B cell (primary cell): ENCODE measurements around the gene ENTHD1. TPM values are rescaled to one million over a fixed set of nuclear protein-coding genes. Genes with fewer than 3 reads are reported as not detected.

Experiments
- ATAC-seq: fragments of 200-7000 bp; cut with Tn5 transposase; one replicate; pipeline ENCODE4 v1.10.0; 2021; ENCODE audit warnings: low read depth, mild to moderate bottlenecking, moderate number of reproducible peaks, moderate library complexity
- CTCF ChIA-PET: fragments of 350-600 bp; sonication (Branson Sonifier 250); formaldehyde crosslinking; loops from one replicate; lab custom pipeline; 2021; ENCODE audit warnings: antibody characterized with exemption, inconsistent platforms; lab: Charles Lee
- POLR2A ChIA-PET: fragments of 350-600 bp; sonication (Branson Sonifier 250); formaldehyde crosslinking; loops from one replicate; lab custom pipeline; 2021; ENCODE audit warnings: antibody characterized with exemption; lab: Charles Lee
- DNase-seq: peaks from one replicate; pipeline ENCODE4 v3.0.0; 2013
- H2AFZ ChIP-seq: 2 replicates; pipeline ENCODE4 v1.6.1; 2012; ENCODE audit warnings: mild to moderate bottlenecking, low read depth, low read length; ENCODE audit not compliant: insufficient read depth, poor library complexity, severe bottlenecking
- H3K27ac ChIP-seq, 2 donors: 1 replicate in 1 of 2; 2 replicates in 1 of 2; pipeline ENCODE4 v1.5.1; 2012 to 2013; ENCODE audit warnings: low read length in 2 of 2, mild to moderate bottlenecking in 2 of 2, moderate library complexity in 1 of 2
- H3K27me3 ChIP-seq, 4 experiments: fragments of 200-600 bp in 1 of 4; sonication (generic) in 1 of 4; replicated peaks in 1 of 4; 1 replicate in 2 of 4; 2 replicates in 2 of 4; pipeline versions ENCODE4 v1.6.1 to v1.7.0; 2013 to 2016; ENCODE audit warnings: low read length in 3 of 4, mild to moderate bottlenecking in 2 of 4, mixed read lengths in 1 of 4, moderate library complexity in 1 of 4; ENCODE audit not compliant: insufficient read depth in 4 of 4, control insufficient read depth in 3 of 4; ENCODE audit errors: control extremely low read depth in 1 of 4
- H3K36me3 ChIP-seq, 2 experiments: replicated peaks in 1 of 2; 1 replicate in 1 of 2; 2 replicates in 1 of 2; pipeline versions ENCODE4 v1.6.1 to v1.7.1; 2013; ENCODE audit warnings: low read length in 1 of 2; ENCODE audit not compliant: insufficient read depth in 2 of 2, control insufficient read depth in 1 of 2; ENCODE audit errors: control extremely low read depth in 1 of 2, extremely low read depth in 1 of 2
- H3K4me1 ChIP-seq, 2 donors: fragments of 200-600 bp in 1 of 2; sonication (generic) in 1 of 2; 1 replicate in 1 of 2; 2 replicates in 1 of 2; pipeline versions ENCODE4 v1.5.1 to v1.6.1; 2013 to 2017; ENCODE audit warnings: low read length in 2 of 2; ENCODE audit not compliant: control insufficient read depth in 2 of 2, insufficient read depth in 2 of 2
- H3K4me2 ChIP-seq: replicated peaks from 2 replicates; pipeline ENCODE3; 2012; ENCODE audit warnings: mild to moderate bottlenecking, low read depth, low read length; ENCODE audit not compliant: poor library complexity, severe bottlenecking
- H3K4me3 ChIP-seq, 5 experiments: fragments of 200-600 bp in 1 of 5; sonication (generic) in 1 of 5; 1 replicate in 3 of 5; 2 replicates in 2 of 5; pipeline versions ENCODE4 v1.5.1 to v1.7.0; 2011 to 2016; ENCODE audit warnings: low read length in 4 of 5, mild to moderate bottlenecking in 4 of 5, low read depth in 2 of 5, control low read depth in 1 of 5, moderate library complexity in 1 of 5; ENCODE audit not compliant: insufficient read depth in 1 of 5; ENCODE audit errors: control extremely low read depth in 1 of 5, extremely low read depth in 1 of 5
- H3K79me2 ChIP-seq: fragments of 200-600 bp; sonication (generic); one replicate; pipeline ENCODE4 v1.6.0; 2016; ENCODE audit warnings: low read length; ENCODE audit not compliant: control insufficient read depth, insufficient read depth
- H3K9ac ChIP-seq: fragments of 200-600 bp; sonication (generic); 2 replicates; pipeline ENCODE4 v1.6.1; 2017; ENCODE audit warnings: mild to moderate bottlenecking, low read length, moderate library complexity
- H3K9me3 ChIP-seq, 3 donors: one replicate each; pipeline versions ENCODE4 v1.6.1 to v1.7.1; 2013; ENCODE audit warnings: low read length in 2 of 3; ENCODE audit not compliant: control insufficient read depth in 2 of 3, insufficient read depth in 1 of 3; ENCODE audit errors: control extremely low read depth in 1 of 3
- H4K20me1 ChIP-seq: 2 replicates; pipeline ENCODE4 v1.6.0; 2012; ENCODE audit warnings: mild to moderate bottlenecking, low read length; ENCODE audit not compliant: insufficient read depth, control insufficient read depth, poor library complexity, severe bottlenecking
- H3K27ac Mint-ChIP-seq: one replicate; pipeline ENCODE4 v1.8.0; 2021; ENCODE audit warnings: mixed read lengths
- H3K27me3 Mint-ChIP-seq: one replicate; pipeline ENCODE4 v1.8.0; 2021; ENCODE audit warnings: mixed read lengths
- H3K4me1 Mint-ChIP-seq: one replicate; pipeline ENCODE4 v1.8.0; 2021; ENCODE audit warnings: mixed read lengths
- H3K4me3 Mint-ChIP-seq: one replicate; pipeline ENCODE4 v1.8.0; 2021; ENCODE audit warnings: mixed read lengths
- H3K9me3 Mint-ChIP-seq: one replicate; pipeline ENCODE4 v1.8.0; 2022; ENCODE audit warnings: mixed read lengths; ENCODE audit not compliant: insufficient read depth
- EZH2 ChIP-seq: IDR thresholded peaks from 2 replicates; pipeline ENCODE4 v1.6.1; 2012; ENCODE audit warnings: borderline replicate concordance, low read depth, mild to moderate bottlenecking, moderate library complexity, low read length; ENCODE audit not compliant: insufficient read depth, poor library complexity, severe bottlenecking
- WGBS: methylation state at CpG from one replicate; pipeline ENCODE4 v1.1.5; 2013; ENCODE audit warnings: missing lambda C conversion rate; ENCODE audit not compliant: insufficient coverage; 5-methylcytosine and 5-hydroxymethylcytosine counted together
- intact Hi-C: fragments of 100-400 bp; cut with micrococcal nuclease; formaldehyde crosslinking; loops from one replicate; pipeline ENCODE4 v1.10.0; 2022
- polyA plus RNA-seq: library from polyadenylated mRNA; depleted of rRNA; stranded (reverse); fragments of >200 nt; gene quantifications from 2 replicates; pipeline ENCODE4 v1.2.3, GENCODE V29; 2012
- total RNA-seq, 2 donors: library from RNA; stranded (reverse); fragments of 120-200 nt in 1 of 2; gene quantifications; 1 replicate in 1 of 2; 2 replicates in 1 of 2; pipeline versions ENCODE4 v1.2.3 to v1.2.4, GENCODE V29; 2013 to 2022
- TF ChIP-seq, protein P1 (sequence below): fragments of 200-600 bp; IDR thresholded peaks from one replicate; pipeline ENCODE4 v1.8.0; 2022; ENCODE audit warnings: antibody characterized with exemption, mild to moderate bottlenecking

The ENTHD1 gene
- total and polyA plus RNA-seq, 2 donors (not counting 1 experiment from before 2014, with no cell fraction given) = not detected

DNA sequence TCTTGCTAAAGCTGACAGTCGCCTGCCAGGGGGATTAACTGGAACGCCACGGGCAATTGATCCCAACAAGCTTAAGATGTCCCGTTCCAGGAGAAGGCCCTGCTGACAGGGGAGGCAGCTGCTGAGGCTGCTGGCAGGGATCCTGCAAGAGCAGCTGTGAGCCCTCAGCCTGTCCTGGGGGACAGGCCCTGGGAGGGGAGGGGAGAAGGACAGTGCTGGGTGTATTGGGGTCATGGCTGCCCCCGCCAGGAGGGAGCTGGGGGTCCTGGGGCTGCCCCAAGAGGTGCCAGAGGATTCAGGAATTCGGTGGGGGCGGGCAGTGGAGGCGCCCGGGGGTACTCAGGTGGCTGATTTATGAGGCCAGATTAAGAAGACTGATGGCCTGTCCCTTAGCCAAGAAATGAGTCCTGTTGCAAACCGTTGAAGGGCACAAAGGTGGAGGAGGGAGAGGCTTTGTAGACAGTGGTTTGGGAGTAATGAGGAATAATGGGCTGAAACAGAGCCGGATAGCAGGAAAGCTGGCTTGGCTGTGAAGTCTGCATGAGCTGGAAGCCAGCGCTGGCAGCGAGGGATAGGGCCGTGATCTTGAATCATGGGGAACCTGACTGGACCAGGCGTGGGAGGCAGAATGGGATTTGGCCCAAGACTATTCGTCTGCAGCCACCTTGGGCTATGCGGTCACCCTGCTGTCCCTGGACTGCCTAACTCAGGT is 189.5 kb downstream of the ENTHD1 start:
- no peak overlapping the region for H3K9ac ChIP-seq
- no peaks in the 10 kb centered on the region for H3K9me3 Mint-ChIP-seq
- CTCF ChIA-PET = interaction anchor here (0.6 to 0.9 kb wide), 2 partner anchors 240 to 614 kb away, joined by 3 read pairs; no protein-coding TSS in a partner anchor
- no peak overlapping the region for H2AFZ ChIP-seq
- H3K9me3 ChIP-seq = no peaks in the 10 kb centered on the region
- H4K20me1 ChIP-seq = no peaks in the 10 kb centered on the region
- H3K36me3 ChIP-seq = no peaks in the 10 kb centered on the region
- H3K4me1 ChIP-seq = no peaks in the 10 kb centered on the region
- H3K4me3 Mint-ChIP-seq = no peak overlapping the region
- POLR2A ChIA-PET = no interaction called here
- peaks cover 16% of the 10 kb centered on the region for H3K27me3 Mint-ChIP-seq
- TF ChIP-seq, protein P1, sequence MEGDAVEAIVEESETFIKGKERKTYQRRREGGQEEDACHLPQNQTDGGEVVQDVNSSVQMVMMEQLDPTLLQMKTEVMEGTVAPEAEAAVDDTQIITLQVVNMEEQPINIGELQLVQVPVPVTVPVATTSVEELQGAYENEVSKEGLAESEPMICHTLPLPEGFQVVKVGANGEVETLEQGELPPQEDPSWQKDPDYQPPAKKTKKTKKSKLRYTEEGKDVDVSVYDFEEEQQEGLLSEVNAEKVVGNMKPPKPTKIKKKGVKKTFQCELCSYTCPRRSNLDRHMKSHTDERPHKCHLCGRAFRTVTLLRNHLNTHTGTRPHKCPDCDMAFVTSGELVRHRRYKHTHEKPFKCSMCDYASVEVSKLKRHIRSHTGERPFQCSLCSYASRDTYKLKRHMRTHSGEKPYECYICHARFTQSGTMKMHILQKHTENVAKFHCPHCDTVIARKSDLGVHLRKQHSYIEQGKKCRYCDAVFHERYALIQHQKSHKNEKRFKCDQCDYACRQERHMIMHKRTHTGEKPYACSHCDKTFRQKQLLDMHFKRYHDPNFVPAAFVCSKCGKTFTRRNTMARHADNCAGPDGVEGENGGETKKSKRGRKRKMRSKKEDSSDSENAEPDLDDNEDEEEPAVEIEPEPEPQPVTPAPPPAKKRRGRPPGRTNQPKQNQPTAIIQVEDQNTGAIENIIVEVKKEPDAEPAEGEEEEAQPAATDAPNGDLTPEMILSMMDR = no peak
- TF ChIP-seq EZH2 = no peak
- no peaks in the 10 kb centered on the region for H3K79me2 ChIP-seq
- no peak overlapping the region for H3K27ac ChIP-seq
- no peaks in the 10 kb centered on the region for H3K4me1 Mint-ChIP-seq
- H3K4me2 ChIP-seq = no peak overlapping the region
- DNase-seq = no peak
- H3K27ac Mint-ChIP-seq = no peak overlapping the region
- no peak overlapping the region for H3K4me3 ChIP-seq
- 81% methylated on average over 17 of the region's 17 CpGs for WGBS
- intact Hi-C loops = no loop called here
- ATAC-seq = no peak
- H3K27me3 ChIP-seq = peaks cover 0 to 2% (median 0%) of the 10 kb centered on the region in 4 experiments

- H3K27ac Mint-ChIP-seq = no peak overlapping the region
Observed at GRCh38 chr22:39703091-39703490, 190.5 kb downstream of the ENTHD1 start.

More at GRCh38 chr22:39703091-39703490, 190.5 kb downstream of the ENTHD1 start:
- no peak for TF ChIP-seq EZH2
- TF ChIP-seq, protein P1 = no peak
- no peak for DNase-seq
- WGBS = 95% methylated on average over 5 of the region's 8 CpGs
- ChIA-PET CTCF (interaction anchor here (0.9 to 1.5 kb wide), 2 partner anchors 234 to 241 kb away, joined by 3 read pairs; no protein-coding TSS in a partner anchor), POLR2A (no interaction called here)
- no peaks in the 10 kb centered on the region for H3K4me1 ChIP-seq
- intact Hi-C loops = no loop called here
- no peaks in the 10 kb centered on the region for H4K20me1 ChIP-seq
- H3K4me2 ChIP-seq = no peak overlapping the region
- H3K9ac ChIP-seq = no peak overlapping the region
- no peak overlapping the region for H3K4me3 ChIP-seq
- H3K27me3 Mint-ChIP-seq = peaks cover 9% of the 10 kb centered on the region
- no peaks in the 10 kb centered on the region for H3K9me3 Mint-ChIP-seq
- H3K27me3 ChIP-seq = peaks cover 0 to 2% (median 0%) of the 10 kb centered on the region in 4 experiments
- H3K79me2 ChIP-seq = no peaks in the 10 kb centered on the region
- H3K27ac ChIP-seq = no peak overlapping the region
- H3K4me1 Mint-ChIP-seq = no peaks in the 10 kb centered on the region
- H2AFZ ChIP-seq = no peak overlapping the region
- no peak for ATAC-seq
- H3K4me3 Mint-ChIP-seq = no peak overlapping the region
- H3K36me3 ChIP-seq = no peaks in the 10 kb centered on the region
- no peaks in the 10 kb centered on the region for H3K9me3 ChIP-seq
